ENCODE measurements around the gene ITK. TPM values are rescaled to one million over a fixed set of nuclear protein-coding genes. Genes with fewer than 3 reads are reported as not detected.

The ITK gene
- total RNA-seq (1 to 10 TPM in 4 of 7 donors, under 1 TPM in 3; 0.35 to 2.1 (median 1.5) TPM), polyA plus RNA-seq (1 to 10 TPM in 1 of 2 donors, under 1 TPM in 1; 0.36 to 1.9 TPM)
- long read RNA-seq, donor 1, partial matches to known transcripts, result 1 of 1 reads
- long read RNA-seq, donor 1, other reads (novel, unspliced or antisense), result 0 of 1 reads
- long read RNA-seq, donor 2, result 0 reads
- long read RNA-seq, donor 3, full-length matches to known transcripts, result 1 of 1 reads
- long read RNA-seq, donor 3, partial matches to known transcripts, result 0 of 1 reads
- long read RNA-seq, donor 3, other reads (novel, unspliced or antisense), result 0 of 1 reads

DNA sequence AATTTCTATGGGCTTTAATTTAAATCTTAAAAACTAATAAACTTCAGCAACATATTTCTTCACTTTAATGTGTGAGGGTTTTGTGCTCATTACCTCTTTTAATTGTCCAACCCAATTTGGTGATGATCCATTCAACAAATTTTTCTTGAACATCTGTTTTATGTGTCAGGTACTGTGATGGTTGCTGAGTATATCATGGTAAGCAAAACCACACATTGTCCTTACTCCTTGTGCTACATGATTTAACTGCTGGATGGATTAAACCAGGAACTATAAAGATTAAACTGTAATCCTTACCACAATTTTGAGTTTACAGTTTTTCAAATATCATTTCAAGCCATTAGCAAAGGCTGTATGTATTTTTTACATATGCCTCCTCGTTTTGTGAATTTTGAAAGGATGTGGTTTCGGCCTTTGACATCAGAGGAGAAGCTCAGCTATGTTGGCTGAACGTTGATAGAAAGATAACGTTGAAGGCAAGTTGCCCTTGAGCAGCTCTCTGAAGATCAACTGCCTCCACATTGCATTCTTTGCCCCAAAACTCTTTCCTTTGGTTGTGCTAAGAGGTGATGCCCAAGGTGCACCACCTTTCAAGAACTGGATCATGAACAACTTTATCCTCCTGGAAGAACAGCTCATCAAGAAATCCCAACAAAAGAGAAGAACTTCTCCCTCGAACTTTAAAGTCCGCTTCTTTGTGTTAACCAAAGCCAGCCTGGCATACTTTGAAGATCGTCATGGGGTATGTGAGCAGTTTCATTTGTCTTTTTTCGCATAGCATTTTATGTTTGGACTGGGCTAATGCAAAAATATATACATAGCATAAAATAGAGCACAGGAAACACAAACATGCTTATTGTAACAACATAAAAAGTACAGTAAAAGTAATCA lies at the start of gene ITK:
TSS of gene ITK (plus strand) at position 467 of the 891 bp plus-strand sequence. CDS start at position 605, 138 bp downstream.
- intact Hi-C loops (cut with DNase I), result no loop called here
- Histone ChIP-seq H3K4me3 (no peak within 1 kb of the TSS), H3K4me1 (ENCODE audit: insufficient read depth) (no peaks in the 10 kb centered on the region), H3K27me3 (no peaks in the 10 kb centered on the region), H3K27ac (no peak within 1 kb of the TSS), H3K9me3 (no peaks in the 10 kb centered on the region), H3K36me3 (no peaks in the 10 kb centered on the region)
- TF ChIP-seq CTCF (IDR thresholded peaks at IDR 0.05) (no peak), EP300 (IDR thresholded peaks at IDR 0.05) (no peak), POLR2A (IDR thresholded peaks at IDR 0.05) (no peak)
- WGBS, 3 donors, result 63 to 75% (median 66%) methylated on average over 8 of the region's 8 CpGs
- no peak for DNase-seq

DNA sequence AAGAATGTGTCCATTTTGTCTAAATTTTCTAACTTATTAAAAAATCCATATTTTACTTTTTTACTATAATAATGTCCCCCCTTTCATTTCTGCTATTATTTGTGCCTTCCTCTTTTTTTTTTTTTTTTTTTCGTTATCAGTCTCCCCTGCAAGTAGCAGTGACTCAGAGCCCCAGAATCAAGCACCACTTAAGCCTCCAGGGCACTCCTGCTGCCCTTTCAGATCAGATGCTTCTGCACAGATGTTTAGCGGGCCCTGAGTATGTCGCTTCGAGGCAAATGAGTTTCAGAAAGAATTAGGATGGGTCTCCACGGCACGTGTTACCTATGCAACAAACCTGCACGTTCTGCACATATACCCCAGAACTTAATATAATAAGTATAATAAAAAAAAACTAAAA lies 49.7 kb upstream of the ITK start:
- H3K4me3 ChIP-seq, result no peak overlapping the region
- no peaks in the 10 kb centered on the region for H3K9me3 ChIP-seq
- intact Hi-C loops (cut with DNase I), result no loop called here
- no peaks in the 10 kb centered on the region for H3K36me3 ChIP-seq
- no peak for DNase-seq
- WGBS, 3 donors, result 74 to 79% (median 75%) methylated on average over 7 of the region's 7 CpGs
- TF ChIP-seq EP300 (IDR thresholded peaks at IDR 0.05), result no peak
- H3K27me3 ChIP-seq, result no peaks in the 10 kb centered on the region
- H3K4me1 ChIP-seq (ENCODE audit: insufficient read depth), result no peaks in the 10 kb centered on the region
- H3K27ac ChIP-seq, result no peak overlapping the region

GRCh38 chr5:157132281-157132612 lies 48.4 kb upstream of the ITK start:
- TF ChIP-seq CTCF (IDR thresholded peaks at IDR 0.05) (no peak), EP300 (IDR thresholded peaks at IDR 0.05) (no peak)
- Histone ChIP-seq H3K9me3 (no peaks in the 10 kb centered on the region), H3K36me3 (no peaks in the 10 kb centered on the region), H3K27me3 (no peaks in the 10 kb centered on the region), H3K27ac (no peak overlapping the region), H3K4me1 (ENCODE audit: insufficient read depth) (no peaks in the 10 kb centered on the region), H3K4me3 (no peak overlapping the region)
- intact Hi-C loops (cut with DNase I), result no loop called here
- DNase-seq, result no peak
- 4 to 14% (median 12%) methylated on average over 1 of the region's 1 CpG for WGBS, 3 donors

- no peak for TF ChIP-seq POLR2A (IDR thresholded peaks at IDR 0.05)
- TF ChIP-seq EP300 (IDR thresholded peaks at IDR 0.05), result no peak
- no peak for TF ChIP-seq CTCF (IDR thresholded peaks at IDR 0.05)
- Histone ChIP-seq H3K9me3 (no peaks in the 10 kb centered on the region), H3K36me3 (no peaks in the 10 kb centered on the region), H3K27me3 (no peaks in the 10 kb centered on the region), H3K27ac (no peak overlapping the region), H3K4me3 (no peak overlapping the region), H3K4me1 (ENCODE audit: insufficient read depth) (no peaks in the 10 kb centered on the region)
- 96 to 100% (median 97%) methylated on average over 6 of the region's 6 CpGs for WGBS, 3 donors
- intact Hi-C loops (cut with DNase I), result no loop called here
- DNase-seq, result no peak
These were observed 42.9 kb upstream of the ITK start for GRCh38 chr5:157137691-157138090.
